Measurements from ENCODE around the gene MPHOSPH10. TPM values are rescaled to one million over a fixed set of nuclear protein-coding genes. Genes with fewer than 3 reads are reported as not detected.

Gene MPHOSPH10
- total and polyA plus RNA-seq, 2 donors (not counting 3 experiments of a cell fraction or from before 2014, with no cell fraction given) = 4.4 to 38.8 TPM

DNA sequence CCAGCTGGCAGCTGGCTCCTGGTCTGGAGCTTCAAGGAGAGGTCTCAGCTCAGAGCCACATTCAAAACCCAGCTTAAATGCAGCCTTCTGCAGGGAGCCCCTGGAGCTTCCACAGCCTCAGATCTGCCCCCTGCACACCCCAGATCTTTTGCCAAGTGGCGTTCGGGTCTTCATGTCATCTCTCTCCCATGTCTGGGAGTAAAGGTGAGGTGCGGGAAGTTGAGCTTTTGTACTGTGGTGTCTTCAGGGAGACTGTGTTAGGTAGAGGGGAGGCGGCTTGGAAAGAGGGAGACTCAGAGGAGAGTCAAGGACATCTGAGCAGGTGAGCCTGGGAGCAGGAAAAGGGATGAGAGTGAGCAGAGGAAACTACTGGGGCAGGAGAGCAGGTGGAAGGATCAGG is 25.4 kb downstream of the MPHOSPH10 start:
- Histone ChIP-seq H3K9me1 (replicated peaks; ENCODE audit: control insufficient read depth, extremely low read depth, insufficient read depth, low read length) (no peaks in the 10 kb centered on the region), H3K27me3 (ENCODE audit: control insufficient read depth in 2 of 2, insufficient read depth in 2 of 2, low read length in 2 of 2) (peaks cover 0 to 7% of the 10 kb centered on the region in 2 experiments), H2AFZ (ENCODE audit: low read depth, low read length) (no peak overlapping the region), H3K36me3 (ENCODE audit: control insufficient read depth in 2 of 2, extremely low read depth in 1 of 2, insufficient read depth in 2 of 2, low read length in 2 of 2) (no peaks in the 10 kb centered on the region), H3K4me3 (replicated peaks in 1 of 3; ENCODE audit: insufficient read depth in 1 of 3, low read depth in 1 of 3, low read length in 3 of 3) (no peak overlapping the region), H3K4me1 (ENCODE audit: control insufficient read depth, extremely low read depth, insufficient read depth, low read length) (no peaks in the 10 kb centered on the region), H4K20me1 (replicated peaks; ENCODE audit: control insufficient read depth, extremely low read depth, insufficient read depth, low read length) (no peaks in the 10 kb centered on the region), H3K9me3 (replicated peaks; ENCODE audit: control insufficient read depth, insufficient read depth, low read length) (no peaks in the 10 kb centered on the region), H3K79me2 (ENCODE audit: control insufficient read depth, insufficient read depth, low read length) (no peaks in the 10 kb centered on the region), H3K9ac (replicated peaks; ENCODE audit: extremely low read depth, insufficient read depth, low read length) (no peak overlapping the region), H3K27ac (ENCODE audit: insufficient read depth, low read depth, low read length) (no peak overlapping the region), H3K4me2 (ENCODE audit: insufficient read depth, low read length) (no peak overlapping the region)
- ChIA-PET CTCF (interaction anchor here (1.0 to 2.1 kb wide), 4 partner anchors 12 to 176 kb away, joined by 3 to 24 read pairs (median 8); partner anchors contain the start of gene ZNF638), POLR2A (no interaction called here)
- DNase-seq (ENCODE audit: low read depth, low spot score) = no peak
- no peak for FAIRE-seq
- TF ChIP-seq POLR2A (IDR thresholded peaks at IDR 0.05; ENCODE audit: low read depth, low read length) (no peak), POLR2AphosphoS5 (IDR thresholded peaks at IDR 0.05; ENCODE audit: insufficient read depth, low read depth, low read length) (no peak), MYC (IDR thresholded peaks at IDR 0.05; ENCODE audit: low read depth, low read length) (no peak), EZH2 (IDR thresholded peaks at IDR 0.05; ENCODE audit: borderline replicate concordance, low read depth, low read length, severe bottlenecking) (no peak), CTCF (IDR thresholded peaks at IDR 0.05; ENCODE audit: extremely low read depth in 1 of 2, insufficient read depth in 1 of 2, low read depth in 1 of 2, low read length in 2 of 2) (no peak), JUN (IDR thresholded peaks at IDR 0.05; ENCODE audit: borderline replicate concordance, insufficient read depth, insufficient read length, low read depth) (no peak), GATA2 (IDR thresholded peaks at IDR 0.05; ENCODE audit: insufficient read depth, insufficient read length, low read depth, low read length) (no peak), FOS (IDR thresholded peaks at IDR 0.05; ENCODE audit: borderline replicate concordance, insufficient read depth, low read length) (no peak)
- TF ChIP-seq, protein P1, sequence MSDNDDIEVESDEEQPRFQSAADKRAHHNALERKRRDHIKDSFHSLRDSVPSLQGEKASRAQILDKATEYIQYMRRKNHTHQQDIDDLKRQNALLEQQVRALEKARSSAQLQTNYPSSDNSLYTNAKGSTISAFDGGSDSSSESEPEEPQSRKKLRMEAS (IDR thresholded peaks at IDR 0.05; ENCODE audit: insufficient read depth, insufficient read length) = no peak
- BruUV-seq (replicated peaks) = no TSS peak
- intact Hi-C loops (cut with micrococcal nuclease) = loop anchor here (2.0 to 5.0 kb wide), 2 partner anchors 121 to 176 kb away; partner anchors contain the start of gene ZNF638
- dilution Hi-C loops (cut with MboI; ENCODE audit: extremely low pct_ligation_motif_present, low sequenced_read_pairs) = no loop called here

Measured in endothelial cell of umbilical vein (primary cell).